ENCODE results near the gene TIMM22. TPM values are rescaled to one million over a fixed set of nuclear protein-coding genes. Genes with fewer than 3 reads are reported as not detected.

Gene TIMM22
- total RNA-seq, 1 experiment from 2014 or later, result 14.0 TPM

DNA sequence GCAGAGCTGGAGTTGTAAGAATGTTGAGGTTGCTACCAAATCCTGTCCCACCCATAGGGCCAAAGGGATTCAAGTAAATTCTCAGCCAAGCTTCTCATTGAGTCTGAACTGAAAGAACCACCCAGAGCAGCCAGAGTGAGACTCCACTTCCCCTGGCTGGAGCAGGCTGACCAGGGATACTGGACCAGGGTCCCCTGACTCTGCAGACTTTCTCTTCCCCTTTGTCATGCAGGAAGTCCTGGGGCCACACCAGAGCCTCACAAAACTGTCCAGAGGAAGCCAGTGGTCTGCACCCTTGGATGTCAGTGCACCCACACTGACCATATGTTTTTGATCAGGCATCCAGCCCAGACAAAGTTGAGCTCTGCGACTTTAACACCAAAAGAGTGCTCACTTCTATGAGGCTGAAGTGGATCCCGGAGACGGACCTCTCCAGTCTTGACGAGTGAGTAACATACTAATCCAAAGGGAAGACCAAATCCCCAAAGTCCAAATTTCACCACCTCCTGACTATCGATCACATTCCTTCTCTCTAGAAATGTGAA is 21.5 kb upstream of the TIMM22 start:
- ATAC-seq (no peak), DNase-seq (ENCODE audit: low read depth, low spot score) (no peak)
- CTCF ChIA-PET, result interaction anchor here (1.7 kb wide), 1 partner anchor 96 kb away, joined by 5 read pairs; no protein-coding TSS in a partner anchor
- no peak overlapping the region for H2AFZ ChIP-seq (ENCODE audit: low read depth, low read length, poor library complexity, severe bottlenecking)
- RAD21 ChIA-PET (ENCODE audit: low non-redundant PET in 1 of 2, low total read pairs in 2 of 2, uncharacterized antibody in 2 of 2, unreplicated experiment in 2 of 2), result no interaction called here
- no peaks in the 10 kb centered on the region for H3K27me3 ChIP-seq (ENCODE audit: insufficient read depth, low read length)
- H3K79me2 ChIP-seq (ENCODE audit: insufficient read depth, low read length), result peaks cover 76% of the 10 kb centered on the region
- H3K9me2 ChIP-seq (ENCODE audit: insufficient read depth), result no peaks in the 10 kb centered on the region
- H3K4me3 ChIP-seq (replicated peaks in 1 of 2; ENCODE audit: low read depth in 1 of 2, low read length in 2 of 2), result no peak overlapping the region
- intact Hi-C loops (cut with micrococcal nuclease), result no loop called here
- H3K36me3 ChIP-seq (ENCODE audit: control insufficient read depth in 1 of 2, insufficient read depth in 2 of 2, low read length in 2 of 2), result no peaks in the 10 kb centered on the region
- H3K9ac ChIP-seq (ENCODE audit: low read length), result no peak overlapping the region
- no peaks in the 10 kb centered on the region for H3K9me3 ChIP-seq (ENCODE audit: control insufficient read depth in 1 of 2, insufficient read depth in 1 of 2, low read depth in 1 of 2, low read length in 2 of 2)
- peak overlapping the region; percentile 4; the same call in 1 of the 2 replicates for H3K4me2 ChIP-seq (ENCODE audit: low read length)
- H4K20me1 ChIP-seq (ENCODE audit: insufficient read depth), result no peaks in the 10 kb centered on the region; the same call in 1 of the 2 replicates
- POLR2A ChIA-PET, result no interaction called here
- no peak overlapping the region for H3K27ac ChIP-seq (ENCODE audit: low read depth, low read length)
- peaks cover 46 to 82% of the 10 kb centered on the region in 2 experiments for H3K4me1 ChIP-seq (ENCODE audit: control insufficient read depth in 1 of 2, insufficient read depth in 2 of 2, low read length in 2 of 2)
- no peak for TF ChIP-seq YY1 (IDR thresholded peaks at IDR 0.05; ENCODE audit: extremely low read depth, insufficient replicate concordance, low read depth, low read length)
- no TSS peak for BruUV-seq (replicated peaks)

DNA sequence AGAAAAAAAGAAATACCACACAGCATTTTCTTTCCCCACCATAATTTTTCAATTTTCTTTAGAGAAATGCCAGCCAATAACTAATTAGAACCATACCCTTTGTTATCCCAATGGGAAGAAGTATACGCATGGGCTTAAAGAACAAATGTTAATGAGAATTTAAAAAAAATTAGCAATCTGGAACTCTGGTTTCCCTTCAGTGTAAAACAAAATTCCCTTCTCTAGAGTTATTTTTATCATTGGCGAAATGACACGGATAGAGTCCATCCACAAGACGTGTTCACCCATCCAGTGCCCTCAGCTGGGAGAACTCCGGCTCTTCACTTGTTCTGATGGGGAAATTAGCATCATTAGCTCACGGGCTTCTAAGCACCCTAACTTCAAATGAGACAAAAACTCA is 20.6 kb upstream of the TIMM22 start:
- CTCF ChIA-PET, result interaction anchor here (2.1 kb wide), 1 partner anchor 97 kb away, joined by 5 read pairs; no protein-coding TSS in a partner anchor
- POLR2A ChIA-PET, result interaction anchor here (0.7 kb wide), 1 partner anchor 166 kb away, joined by 4 read pairs; no protein-coding TSS in a partner anchor
- H3K27ac ChIP-seq (ENCODE audit: low read depth, low read length), result no peak overlapping the region
- H3K9me3 ChIP-seq (ENCODE audit: control insufficient read depth in 1 of 2, insufficient read depth in 1 of 2, low read depth in 1 of 2, low read length in 2 of 2), result no peaks in the 10 kb centered on the region
- RAD21 ChIA-PET (ENCODE audit: low non-redundant PET in 1 of 2, low total read pairs in 2 of 2, uncharacterized antibody in 2 of 2, unreplicated experiment in 2 of 2), result interaction anchor here in 1 of 2 experiments (0.8 kb wide), 1 partner anchor 97 kb away, joined by 3 read pairs; no protein-coding TSS in a partner anchor
- BruUV-seq (replicated peaks), result no TSS peak
- DNase-seq (ENCODE audit: low read depth, low spot score) (no peak), ATAC-seq (no peak)
- no peak overlapping the region for H3K4me3 ChIP-seq (replicated peaks in 1 of 2; ENCODE audit: low read depth in 1 of 2, low read length in 2 of 2)
- no peak overlapping the region for H2AFZ ChIP-seq (ENCODE audit: low read depth, low read length, poor library complexity, severe bottlenecking)
- intact Hi-C loops (cut with micrococcal nuclease), result no loop called here
- no peaks in the 10 kb centered on the region for H3K9me2 ChIP-seq (ENCODE audit: insufficient read depth)
- no peak overlapping the region for H3K4me2 ChIP-seq (ENCODE audit: low read length)
- no peaks in the 10 kb centered on the region for H3K36me3 ChIP-seq (ENCODE audit: control insufficient read depth in 1 of 2, insufficient read depth in 2 of 2, low read length in 2 of 2)
- H3K4me1 ChIP-seq (ENCODE audit: control insufficient read depth in 1 of 2, insufficient read depth in 2 of 2, low read length in 2 of 2), result peaks cover 41 to 82% of the 10 kb centered on the region in 2 experiments
- H4K20me1 ChIP-seq (ENCODE audit: insufficient read depth), result no peaks in the 10 kb centered on the region; the same call in 1 of the 2 replicates
- H3K79me2 ChIP-seq (ENCODE audit: insufficient read depth, low read length), result peaks cover 67% of the 10 kb centered on the region
- H3K9ac ChIP-seq (ENCODE audit: low read length), result no peak overlapping the region
- H3K27me3 ChIP-seq (ENCODE audit: insufficient read depth, low read length), result no peaks in the 10 kb centered on the region
- no peak for TF ChIP-seq POLR2A (IDR thresholded peaks at IDR 0.05; ENCODE audit: borderline replicate concordance, extremely low read depth, insufficient read depth, insufficient read length)
- TF ChIP-seq CEBPB (IDR thresholded peaks at IDR 0.05; ENCODE audit: low read depth), result no peak
- TF ChIP-seq, protein P1, sequence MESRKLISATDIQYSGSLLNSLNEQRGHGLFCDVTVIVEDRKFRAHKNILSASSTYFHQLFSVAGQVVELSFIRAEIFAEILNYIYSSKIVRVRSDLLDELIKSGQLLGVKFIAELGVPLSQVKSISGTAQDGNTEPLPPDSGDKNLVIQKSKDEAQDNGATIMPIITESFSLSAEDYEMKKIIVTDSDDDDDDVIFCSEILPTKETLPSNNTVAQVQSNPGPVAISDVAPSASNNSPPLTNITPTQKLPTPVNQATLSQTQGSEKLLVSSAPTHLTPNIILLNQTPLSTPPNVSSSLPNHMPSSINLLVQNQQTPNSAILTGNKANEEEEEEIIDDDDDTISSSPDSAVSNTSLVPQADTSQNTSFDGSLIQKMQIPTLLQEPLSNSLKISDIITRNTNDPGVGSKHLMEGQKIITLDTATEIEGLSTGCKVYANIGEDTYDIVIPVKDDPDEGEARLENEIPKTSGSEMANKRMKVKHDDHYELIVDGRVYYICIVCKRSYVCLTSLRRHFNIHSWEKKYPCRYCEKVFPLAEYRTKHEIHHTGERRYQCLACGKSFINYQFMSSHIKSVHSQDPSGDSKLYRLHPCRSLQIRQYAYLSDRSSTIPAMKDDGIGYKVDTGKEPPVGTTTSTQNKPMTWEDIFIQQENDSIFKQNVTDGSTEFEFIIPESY (IDR thresholded peaks at IDR 0.05; ENCODE audit: extremely low read depth, insufficient replicate concordance, low read length), result no peak
- TF ChIP-seq EZH2phosphoT487 (IDR thresholded peaks at IDR 0.05; ENCODE audit: borderline replicate concordance), result no peak
- TF ChIP-seq EGR1 (IDR thresholded peaks at IDR 0.05; ENCODE audit: low read depth), result no peak
- TF ChIP-seq POLR2AphosphoS5 (IDR thresholded peaks at IDR 0.05; ENCODE audit: low read depth, low read length), result no peak
- TF ChIP-seq, protein P2, sequence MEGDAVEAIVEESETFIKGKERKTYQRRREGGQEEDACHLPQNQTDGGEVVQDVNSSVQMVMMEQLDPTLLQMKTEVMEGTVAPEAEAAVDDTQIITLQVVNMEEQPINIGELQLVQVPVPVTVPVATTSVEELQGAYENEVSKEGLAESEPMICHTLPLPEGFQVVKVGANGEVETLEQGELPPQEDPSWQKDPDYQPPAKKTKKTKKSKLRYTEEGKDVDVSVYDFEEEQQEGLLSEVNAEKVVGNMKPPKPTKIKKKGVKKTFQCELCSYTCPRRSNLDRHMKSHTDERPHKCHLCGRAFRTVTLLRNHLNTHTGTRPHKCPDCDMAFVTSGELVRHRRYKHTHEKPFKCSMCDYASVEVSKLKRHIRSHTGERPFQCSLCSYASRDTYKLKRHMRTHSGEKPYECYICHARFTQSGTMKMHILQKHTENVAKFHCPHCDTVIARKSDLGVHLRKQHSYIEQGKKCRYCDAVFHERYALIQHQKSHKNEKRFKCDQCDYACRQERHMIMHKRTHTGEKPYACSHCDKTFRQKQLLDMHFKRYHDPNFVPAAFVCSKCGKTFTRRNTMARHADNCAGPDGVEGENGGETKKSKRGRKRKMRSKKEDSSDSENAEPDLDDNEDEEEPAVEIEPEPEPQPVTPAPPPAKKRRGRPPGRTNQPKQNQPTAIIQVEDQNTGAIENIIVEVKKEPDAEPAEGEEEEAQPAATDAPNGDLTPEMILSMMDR (IDR thresholded peaks at IDR 0.05 in 2 of 3, conservative IDR thresholded peaks at IDR 0.05 in 1 of 3; ENCODE audit: borderline replicate concordance in 1 of 3, insufficient read depth in 1 of 3, low read depth in 2 of 3, low read length in 2 of 3), result no peak
- no peak for TF ChIP-seq SP1 (IDR thresholded peaks at IDR 0.05; ENCODE audit: low read depth)
- no peak for TF ChIP-seq FOSL1 (IDR thresholded peaks at IDR 0.05; ENCODE audit: low read depth)
- TF ChIP-seq, protein P3, sequence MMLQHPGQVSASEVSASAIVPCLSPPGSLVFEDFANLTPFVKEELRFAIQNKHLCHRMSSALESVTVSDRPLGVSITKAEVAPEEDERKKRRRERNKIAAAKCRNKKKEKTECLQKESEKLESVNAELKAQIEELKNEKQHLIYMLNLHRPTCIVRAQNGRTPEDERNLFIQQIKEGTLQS (IDR thresholded peaks at IDR 0.05), result no peak
- no peak for TF ChIP-seq JUND (IDR thresholded peaks at IDR 0.05)
- TF ChIP-seq, protein P4, sequence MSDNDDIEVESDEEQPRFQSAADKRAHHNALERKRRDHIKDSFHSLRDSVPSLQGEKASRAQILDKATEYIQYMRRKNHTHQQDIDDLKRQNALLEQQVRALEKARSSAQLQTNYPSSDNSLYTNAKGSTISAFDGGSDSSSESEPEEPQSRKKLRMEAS (IDR thresholded peaks at IDR 0.05), result no peak
- no peak for TF ChIP-seq ZNF274 (IDR thresholded peaks at IDR 0.05; ENCODE audit: low read depth, low read length)
- no peak for TF ChIP-seq TCF7L2 (IDR thresholded peaks at IDR 0.05; ENCODE audit: borderline replicate concordance, extremely low read depth, insufficient read depth, insufficient read length)
- no peak for TF ChIP-seq YY1 (IDR thresholded peaks at IDR 0.05; ENCODE audit: extremely low read depth, insufficient replicate concordance, low read depth, low read length)
- TF ChIP-seq CBX3 (IDR thresholded peaks at IDR 0.05; ENCODE audit: low read depth), result no peak

All from HCT116 (cell line).